Kidney (tissue), 2 donors: Measurements from ENCODE around the gene CDRT15L2. TPM values are rescaled to one million over a fixed set of nuclear protein-coding genes. Genes with fewer than 3 reads are reported as not detected.

ENCODE experiments used
- polyA plus RNA-seq: library from polyadenylated mRNA; stranded (reverse); fragments of 350-450 nt; fragmentation: Illumina TruSeq; extraction: RNeasy Lipid Tissue Mini Kit (QIAGEN cat#74804); gene quantifications from one replicate; pipeline ENCODE4 v1.2.3, GENCODE V29; 2014; ENCODE audit warnings: low read depth, low replicate concordance; ENCODE audit not compliant: insufficient read depth
- total RNA-seq: library from RNA; stranded (reverse); fragmentation: NEBNext Ultra II Directional; extraction: Animal tissue kit (Norgen Biotek cat#: 25700); gene quantifications from one replicate; pipeline ENCODE4 v1.2.1, GENCODE V29; 2021
- donor health status: DM: yes; HTN: yes; CAD: no.

Gene CDRT15L2
- total and polyA plus RNA-seq, 2 donors from 2014 or later: not detected

Other genes starting within 250 kb of the CDRT15L2 start
- gene LGALS9B, start 112.2 kb upstream of the CDRT15L2 start, total RNA-seq: not detected
- not detected for gene LGALS9B, start 112.2 kb upstream of the CDRT15L2 start, polyA plus RNA-seq